CD14-positive monocyte (primary cell): ENCODE measurements around the gene HDAC4. TPM values are rescaled to one million over a fixed set of nuclear protein-coding genes. Genes with fewer than 3 reads are reported as not detected.
A peak's percentile ranks its signal among the peaks of the same experiment; 100 is the strongest.

Source experiments
- DNase-seq, 3 donors: peaks; one replicate each; pipeline ENCODE4 v3.0.0-alpha.2; 2011 to 2022
- H2AFZ ChIP-seq: 2 replicates; pipeline ENCODE4 v1.6.0; 2012; ENCODE audit warnings: mild to moderate bottlenecking, low read depth, low read length, inconsistent platforms; ENCODE audit not compliant: insufficient read depth, poor library complexity, severe bottlenecking
- H3K27ac ChIP-seq, 2 donors: 1 replicate in 1 of 2; 2 replicates in 1 of 2; pipeline ENCODE4 v1.5.1; 2012 to 2013; ENCODE audit warnings: low read length in 2 of 2, control low read depth in 1 of 2, inconsistent platforms in 1 of 2, low read depth in 1 of 2, mild to moderate bottlenecking in 1 of 2
- H3K27me3 ChIP-seq, 2 donors: one replicate each; pipeline versions ENCODE4 v1.6.0 to v1.6.1; 2011 to 2013; ENCODE audit warnings: low read length in 2 of 2; ENCODE audit not compliant: control insufficient read depth in 2 of 2, insufficient read depth in 2 of 2
- H3K36me3 ChIP-seq, 2 donors: replicated peaks in 1 of 2; 1 replicate in 1 of 2; 2 replicates in 1 of 2; pipeline versions ENCODE4 v1.5.1 to v1.6.1; 2012 to 2013; ENCODE audit warnings: low read length in 2 of 2, control low read depth in 1 of 2, inconsistent platforms in 1 of 2, mild to moderate bottlenecking in 1 of 2; ENCODE audit not compliant: insufficient read depth in 2 of 2, control insufficient read depth in 1 of 2
- H3K4me1 ChIP-seq, 2 donors: 1 replicate in 1 of 2; 2 replicates in 1 of 2; pipeline versions ENCODE4 v1.5.1 to v1.6.1; 2012 to 2013; ENCODE audit warnings: low read length in 2 of 2, control low read depth in 1 of 2, inconsistent platforms in 1 of 2, mild to moderate bottlenecking in 1 of 2, moderate library complexity in 1 of 2; ENCODE audit not compliant: insufficient read depth in 2 of 2, control insufficient read depth in 1 of 2
- H3K4me2 ChIP-seq: replicated peaks from 2 replicates; pipeline ENCODE3; 2012; ENCODE audit warnings: low read length, moderate library complexity, mild to moderate bottlenecking; ENCODE audit not compliant: poor library complexity, severe bottlenecking; ENCODE audit errors: extremely low read depth
- H3K4me3 ChIP-seq, 3 experiments: fragments of 200-600 bp in 1 of 3; sonication (generic) in 1 of 3; replicated peaks in 1 of 3; 1 replicate in 2 of 3; 2 replicates in 1 of 3; pipeline ENCODE4 v1.5.1; 2011 to 2013; ENCODE audit warnings: low read length in 3 of 3, mild to moderate bottlenecking in 3 of 3, control low read depth in 2 of 3, low read depth in 2 of 3, inconsistent platforms in 1 of 3, moderate library complexity in 1 of 3
- H3K79me2 ChIP-seq: 2 replicates; pipeline ENCODE4 v1.6.0; 2012; ENCODE audit warnings: mild to moderate bottlenecking, control low read depth, inconsistent platforms, low read length, moderate library complexity; ENCODE audit not compliant: insufficient read depth
- H3K9ac ChIP-seq: 2 replicates; pipeline ENCODE4 v1.6.0; 2017; ENCODE audit warnings: low read length, mild to moderate bottlenecking; ENCODE audit not compliant: insufficient read depth, poor library complexity, severe bottlenecking
- H3K9me3 ChIP-seq, 2 donors: replicated peaks in 1 of 2; 1 replicate in 1 of 2; 2 replicates in 1 of 2; pipeline versions ENCODE4 v1.5.1 to v1.6.1; 2012 to 2013; ENCODE audit warnings: low read length in 2 of 2, control low read depth in 1 of 2; ENCODE audit not compliant: control insufficient read depth in 1 of 2, insufficient read depth in 1 of 2
- H4K20me1 ChIP-seq: 2 replicates; pipeline ENCODE4 v1.6.0; 2012; ENCODE audit warnings: mild to moderate bottlenecking, low read length, control low read depth, moderate library complexity; ENCODE audit not compliant: insufficient read depth
- H3K27ac Mint-ChIP-seq, 7 donors: one replicate each; pipeline ENCODE4 v1.8.0; 2020; ENCODE audit warnings: mild to moderate bottlenecking in 7 of 7, mixed read lengths in 7 of 7, moderate library complexity in 6 of 7, inconsistent platforms in 2 of 7
- H3K27me3 Mint-ChIP-seq, 3 donors: one replicate each; pipeline ENCODE4 v1.8.0; 2021 to 2022; ENCODE audit warnings: low read depth in 3 of 3, mild to moderate bottlenecking in 3 of 3, mixed read lengths in 3 of 3, moderate library complexity in 3 of 3, inconsistent platforms in 1 of 3
- H3K36me3 Mint-ChIP-seq, 2 donors: one replicate each; pipeline ENCODE4 v1.8.0; 2020; ENCODE audit warnings: mixed read lengths in 2 of 2, inconsistent platforms in 1 of 2, mild to moderate bottlenecking in 1 of 2
- H3K4me1 Mint-ChIP-seq: one replicate; pipeline ENCODE4 v1.8.0; 2020; ENCODE audit warnings: mild to moderate bottlenecking, mixed read lengths
- H3K4me3 Mint-ChIP-seq, 2 donors: one replicate each; pipeline ENCODE4 v1.8.0; 2020; ENCODE audit warnings: mild to moderate bottlenecking in 2 of 2, mixed read lengths in 2 of 2, moderate library complexity in 1 of 2
- H3K9me3 Mint-ChIP-seq, 7 donors: one replicate each; pipeline ENCODE4 v1.8.0; 2020 to 2022; ENCODE audit warnings: mixed read lengths in 7 of 7, mild to moderate bottlenecking in 6 of 7, moderate library complexity in 6 of 7, inconsistent platforms in 2 of 7
- WGBS: methylation state at CpG from one replicate; pipeline ENCODE4 v1.1.5; 2013; ENCODE audit warnings: missing lambda C conversion rate; ENCODE audit not compliant: insufficient coverage; 5-methylcytosine and 5-hydroxymethylcytosine counted together
- intact Hi-C, 2 donors: fragments of 100-400 bp; cut with micrococcal nuclease; formaldehyde crosslinking; loops; one replicate each; pipeline versions ENCODE4 v1.15.0 to v1.15.1; 2023
- polyA plus RNA-seq, 3 donors: library from polyadenylated mRNA; depleted of rRNA in 1 of 3; unstranded in 2 of 3; stranded (reverse) in 1 of 3; fragments of 300-500 nt in 2 of 3; fragments of >200 nt in 1 of 3; fragmentation: Illumina TruSeq in 2 of 3; gene quantifications; 1 replicate in 2 of 3; 2 replicates in 1 of 3; pipeline ENCODE4 v1.2.3, GENCODE V29; 2012 to 2021
- TF ChIP-seq, protein P1 (sequence below): fragments of 200-600 bp; IDR thresholded peaks from one replicate; pipeline ENCODE4 v1.8.0; 2022; ENCODE audit warnings: antibody characterized with exemption, mild to moderate bottlenecking

HDAC4 gene
- polyA plus RNA-seq, 3 donors = 3.3 to 23.0 (median 4.5) TPM

DNA sequence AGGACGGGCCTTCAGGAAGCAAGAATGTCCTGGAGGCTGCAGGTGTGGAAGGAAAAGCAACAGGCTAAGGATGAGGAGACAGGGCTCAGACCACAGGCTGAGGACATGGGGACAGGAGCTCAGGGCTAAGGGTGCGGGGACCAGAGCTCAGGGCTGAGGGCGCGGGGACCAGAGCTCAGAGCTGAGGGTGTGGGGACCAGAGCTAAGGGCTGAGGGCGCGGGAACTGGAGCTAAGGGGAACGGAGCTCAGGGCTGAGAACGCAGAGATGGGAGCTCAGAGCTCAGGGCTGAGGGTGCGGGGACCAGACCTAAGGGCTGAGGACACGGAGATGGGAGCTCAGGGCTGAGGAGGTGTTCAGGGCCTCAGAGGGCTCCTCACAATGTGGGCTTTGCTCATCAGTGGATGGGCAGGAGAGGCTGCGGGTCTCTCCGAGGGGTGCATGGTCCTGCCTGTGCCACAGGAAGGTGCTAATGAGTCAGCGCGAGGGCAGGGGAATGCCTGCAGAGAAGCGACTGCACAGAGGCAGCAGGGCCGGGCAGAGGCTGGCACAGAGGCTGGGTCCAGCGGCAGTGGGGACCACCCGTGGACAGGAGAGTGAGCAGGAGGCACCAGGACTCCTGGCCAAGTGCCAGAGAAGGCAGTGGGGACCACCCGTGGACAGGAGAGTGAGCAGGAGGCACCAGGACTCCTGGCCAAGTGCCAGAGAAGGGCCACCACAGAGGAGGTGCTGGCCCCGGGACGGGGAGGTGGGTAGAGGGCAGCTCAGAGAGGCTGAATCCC lies 281.3 kb downstream of the HDAC4 start:
- intact Hi-C loops = no loop called here

DNA sequence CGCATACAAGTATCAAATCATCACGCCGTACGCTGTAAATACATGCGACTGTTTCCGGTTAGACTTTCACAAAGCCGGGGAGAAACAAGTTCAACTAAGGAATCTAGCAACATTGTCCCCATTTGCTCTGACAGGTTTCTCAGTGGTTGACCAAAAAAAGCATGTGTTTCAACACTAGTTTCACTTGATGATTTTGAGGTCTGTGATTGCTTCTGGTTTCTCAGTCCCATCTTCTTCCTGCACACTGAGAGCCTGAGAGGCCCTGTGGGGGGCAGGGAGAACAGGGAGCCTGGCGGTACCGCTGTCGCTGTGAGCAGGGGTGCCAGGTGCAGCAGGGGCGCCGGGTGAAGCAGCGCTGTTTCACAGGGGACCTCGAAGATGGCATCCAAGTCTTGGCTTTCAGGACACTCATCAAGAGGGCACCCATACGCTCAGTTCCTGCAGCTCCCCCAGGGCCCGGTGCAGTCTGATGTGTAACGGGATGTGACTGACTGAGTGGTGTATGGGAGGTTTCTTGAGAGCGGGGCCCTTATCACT lies 282.1 kb downstream of the HDAC4 start:
- peak in 2 of 3 donors; percentile 5 to 6 for DNase-seq
- Histone ChIP-seq H2AFZ (no peak overlapping the region), H3K27me3 (no peaks in the 10 kb centered on the region), H3K9ac (peak overlapping the region; percentile 17), H3K27ac (peak overlapping the region; percentile 18 to 65), H3K9me3 (no peaks in the 10 kb centered on the region), H3K36me3 (peaks cover 53 to 78% of the 10 kb centered on the region in 2 donors), H3K4me3 (peak overlapping the region in 1 of 3 experiments; percentile 33), H3K79me2 (no peaks in the 10 kb centered on the region), H4K20me1 (peaks cover 67% of the 10 kb centered on the region), H3K4me2 (peak overlapping the region; percentile 37), H3K4me1 (peaks cover 34 to 56% of the 10 kb centered on the region in 2 donors)
- H3K27me3 Mint-ChIP-seq = peaks cover 0 to 2% (median 0%) of the 10 kb centered on the region in 3 donors
- peak overlapping the region in 6 of 7 donors; percentile 31 to 78 (median 44) for H3K27ac Mint-ChIP-seq
- TF ChIP-seq, protein P1, sequence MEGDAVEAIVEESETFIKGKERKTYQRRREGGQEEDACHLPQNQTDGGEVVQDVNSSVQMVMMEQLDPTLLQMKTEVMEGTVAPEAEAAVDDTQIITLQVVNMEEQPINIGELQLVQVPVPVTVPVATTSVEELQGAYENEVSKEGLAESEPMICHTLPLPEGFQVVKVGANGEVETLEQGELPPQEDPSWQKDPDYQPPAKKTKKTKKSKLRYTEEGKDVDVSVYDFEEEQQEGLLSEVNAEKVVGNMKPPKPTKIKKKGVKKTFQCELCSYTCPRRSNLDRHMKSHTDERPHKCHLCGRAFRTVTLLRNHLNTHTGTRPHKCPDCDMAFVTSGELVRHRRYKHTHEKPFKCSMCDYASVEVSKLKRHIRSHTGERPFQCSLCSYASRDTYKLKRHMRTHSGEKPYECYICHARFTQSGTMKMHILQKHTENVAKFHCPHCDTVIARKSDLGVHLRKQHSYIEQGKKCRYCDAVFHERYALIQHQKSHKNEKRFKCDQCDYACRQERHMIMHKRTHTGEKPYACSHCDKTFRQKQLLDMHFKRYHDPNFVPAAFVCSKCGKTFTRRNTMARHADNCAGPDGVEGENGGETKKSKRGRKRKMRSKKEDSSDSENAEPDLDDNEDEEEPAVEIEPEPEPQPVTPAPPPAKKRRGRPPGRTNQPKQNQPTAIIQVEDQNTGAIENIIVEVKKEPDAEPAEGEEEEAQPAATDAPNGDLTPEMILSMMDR = no peak
- peaks cover 51% of the 10 kb centered on the region for H3K4me1 Mint-ChIP-seq
- WGBS = 47% methylated on average over 15 of the region's 18 CpGs
- H3K4me3 Mint-ChIP-seq = peak overlapping the region; percentile 39 to 58
- peaks cover 65 to 83% of the 10 kb centered on the region in 2 donors for H3K36me3 Mint-ChIP-seq
- peaks cover 0 to 1% (median 0%) of the 10 kb centered on the region in 7 donors for H3K9me3 Mint-ChIP-seq
- intact Hi-C loops = no loop called here

More for the DNA sequence above, 281.3 kb downstream of the HDAC4 start:
- Histone ChIP-seq H3K4me2 (peak overlapping the region; percentile 37), H3K9ac (no peak overlapping the region), H3K9me3 (no peaks in the 10 kb centered on the region), H3K27ac (peak overlapping the region; percentile 18 to 65), H3K4me1 (peaks cover 34 to 52% of the 10 kb centered on the region in 2 donors), H3K36me3 (peaks cover 56 to 78% of the 10 kb centered on the region in 2 donors), H2AFZ (no peak overlapping the region), H4K20me1 (peaks cover 64% of the 10 kb centered on the region), H3K27me3 (no peaks in the 10 kb centered on the region), H3K79me2 (no peaks in the 10 kb centered on the region), H3K4me3 (no peak overlapping the region)
- Mint-ChIP-seq H3K4me3 (peak overlapping the region in 1 of 2 donors; percentile 58), H3K4me1 (peaks cover 49% of the 10 kb centered on the region), H3K27me3 (peaks cover 0 to 2% (median 0%) of the 10 kb centered on the region in 3 donors), H3K27ac (peak overlapping the region; percentile 38 to 78 (median 65)), H3K36me3 (peaks cover 68 to 84% of the 10 kb centered on the region in 2 donors), H3K9me3 (peaks cover 0 to 1% (median 0%) of the 10 kb centered on the region in 7 donors)
- no peak for DNase-seq
- TF ChIP-seq, protein P1 = no peak
- WGBS = 92% methylated on average over 20 of the region's 21 CpGs
